ENCODE data around the gene PKNOX2. TPM values are rescaled to one million over a fixed set of nuclear protein-coding genes. Genes with fewer than 3 reads are reported as not detected.

PKNOX2 gene
- total RNA-seq, 1 donor from 2014 or later, result 34.9 TPM

DNA sequence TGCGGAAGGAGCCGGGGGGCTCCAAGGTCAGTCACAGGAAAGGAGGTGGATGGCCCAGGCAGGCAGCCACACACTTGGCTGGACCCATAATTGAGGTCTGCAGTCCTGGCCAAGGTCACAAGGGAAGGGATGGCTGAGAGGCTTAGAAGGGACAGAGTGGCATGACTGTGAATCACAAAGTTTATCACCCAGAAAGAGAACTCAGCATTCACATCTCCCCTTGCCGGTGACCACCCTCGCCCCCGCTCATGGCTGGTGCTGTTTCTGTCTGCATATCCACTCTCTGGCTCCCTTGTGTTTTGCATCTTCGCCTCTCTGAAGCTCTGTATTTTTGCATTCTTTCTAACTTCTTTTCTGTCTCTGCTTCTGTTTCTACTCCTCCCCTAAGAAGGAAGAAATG, 214.0 kb downstream of the PKNOX2 start:
- Mint-ChIP-seq H3K27me3 (ENCODE audit: low read depth) (no peaks in the 10 kb centered on the region), H3K27ac (ENCODE audit: unreplicated experiment) (no peak overlapping the region), H3K4me1 (ENCODE audit: low read depth) (peaks cover 46% of the 10 kb centered on the region), H3K4me3 (ENCODE audit: unreplicated experiment) (no peak overlapping the region), H3K36me3 (ENCODE audit: low read depth) (peaks cover 9% of the 10 kb centered on the region), H3K9me3 (ENCODE audit: low read depth) (no peaks in the 10 kb centered on the region)
- TF ChIP-seq, protein P1, sequence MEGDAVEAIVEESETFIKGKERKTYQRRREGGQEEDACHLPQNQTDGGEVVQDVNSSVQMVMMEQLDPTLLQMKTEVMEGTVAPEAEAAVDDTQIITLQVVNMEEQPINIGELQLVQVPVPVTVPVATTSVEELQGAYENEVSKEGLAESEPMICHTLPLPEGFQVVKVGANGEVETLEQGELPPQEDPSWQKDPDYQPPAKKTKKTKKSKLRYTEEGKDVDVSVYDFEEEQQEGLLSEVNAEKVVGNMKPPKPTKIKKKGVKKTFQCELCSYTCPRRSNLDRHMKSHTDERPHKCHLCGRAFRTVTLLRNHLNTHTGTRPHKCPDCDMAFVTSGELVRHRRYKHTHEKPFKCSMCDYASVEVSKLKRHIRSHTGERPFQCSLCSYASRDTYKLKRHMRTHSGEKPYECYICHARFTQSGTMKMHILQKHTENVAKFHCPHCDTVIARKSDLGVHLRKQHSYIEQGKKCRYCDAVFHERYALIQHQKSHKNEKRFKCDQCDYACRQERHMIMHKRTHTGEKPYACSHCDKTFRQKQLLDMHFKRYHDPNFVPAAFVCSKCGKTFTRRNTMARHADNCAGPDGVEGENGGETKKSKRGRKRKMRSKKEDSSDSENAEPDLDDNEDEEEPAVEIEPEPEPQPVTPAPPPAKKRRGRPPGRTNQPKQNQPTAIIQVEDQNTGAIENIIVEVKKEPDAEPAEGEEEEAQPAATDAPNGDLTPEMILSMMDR (IDR thresholded peaks at IDR 0.05), result no peak
- DNase-seq (ENCODE audit: low spot score), result no peak

DNA sequence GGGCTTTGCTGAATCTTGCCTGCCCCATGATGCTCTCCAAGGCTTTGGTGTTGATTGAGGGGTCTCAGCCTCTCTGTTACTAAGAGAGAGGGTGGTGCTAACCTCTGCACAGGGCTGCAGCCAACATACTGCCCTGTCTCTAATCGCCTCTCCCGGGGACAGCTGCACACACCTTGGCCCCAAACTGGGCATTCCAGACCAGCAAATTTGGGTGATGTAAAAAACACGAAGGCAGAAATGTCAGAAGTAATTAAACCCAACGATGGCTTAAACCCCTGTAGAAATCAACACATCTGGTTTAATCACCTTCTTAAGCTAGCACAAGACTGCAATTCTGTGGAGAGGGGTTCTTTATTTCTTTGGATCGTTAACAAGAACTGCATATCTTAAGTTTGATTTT, 215.0 kb downstream of the PKNOX2 start:
- no peak overlapping the region for H3K27ac Mint-ChIP-seq (ENCODE audit: unreplicated experiment)
- H3K36me3 Mint-ChIP-seq (ENCODE audit: low read depth), result peaks cover 9% of the 10 kb centered on the region

DNA sequence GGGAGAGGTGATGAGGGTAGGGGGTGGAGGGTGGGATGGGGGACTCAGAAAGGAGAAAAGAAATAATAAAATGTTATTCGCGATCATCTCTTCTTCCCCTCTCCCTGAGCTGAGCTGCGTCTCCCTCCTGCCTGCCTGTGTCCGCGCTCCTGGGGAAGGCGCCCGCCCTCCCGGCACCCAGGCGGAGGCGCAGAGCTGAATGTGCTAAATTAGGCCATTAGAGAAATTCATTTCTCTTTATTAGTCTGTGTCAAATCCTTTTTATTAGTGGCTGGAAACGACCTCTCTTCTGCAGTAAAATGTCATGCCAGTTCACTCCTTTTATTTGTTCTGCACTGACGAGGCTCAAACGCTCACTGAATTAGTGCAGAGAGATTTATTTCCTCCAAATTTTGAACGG, 215.4 kb downstream of the PKNOX2 start:
- H3K4me1 Mint-ChIP-seq (ENCODE audit: low read depth), result peaks cover 32% of the 10 kb centered on the region
- H3K9me3 Mint-ChIP-seq (ENCODE audit: low read depth), result no peaks in the 10 kb centered on the region
- H3K27me3 Mint-ChIP-seq (ENCODE audit: low read depth), result no peaks in the 10 kb centered on the region
- TF ChIP-seq, protein P1 (IDR thresholded peaks at IDR 0.05), result no peak
- no peak overlapping the region for H3K4me3 Mint-ChIP-seq (ENCODE audit: unreplicated experiment)
- no peak for DNase-seq (ENCODE audit: low spot score)
- H3K27ac Mint-ChIP-seq (ENCODE audit: unreplicated experiment), result no peak overlapping the region
- H3K36me3 Mint-ChIP-seq (ENCODE audit: low read depth), result peaks cover 11% of the 10 kb centered on the region

More for the DNA sequence above, 215.0 kb downstream of the PKNOX2 start:
- TF ChIP-seq, protein P1 (IDR thresholded peaks at IDR 0.05), result no peak
- no peak overlapping the region for H3K4me3 Mint-ChIP-seq (ENCODE audit: unreplicated experiment)
- no peaks in the 10 kb centered on the region for H3K27me3 Mint-ChIP-seq (ENCODE audit: low read depth)
- H3K9me3 Mint-ChIP-seq (ENCODE audit: low read depth), result no peaks in the 10 kb centered on the region
- DNase-seq (ENCODE audit: low spot score), result no peak
- peaks cover 36% of the 10 kb centered on the region for H3K4me1 Mint-ChIP-seq (ENCODE audit: low read depth)

DNA sequence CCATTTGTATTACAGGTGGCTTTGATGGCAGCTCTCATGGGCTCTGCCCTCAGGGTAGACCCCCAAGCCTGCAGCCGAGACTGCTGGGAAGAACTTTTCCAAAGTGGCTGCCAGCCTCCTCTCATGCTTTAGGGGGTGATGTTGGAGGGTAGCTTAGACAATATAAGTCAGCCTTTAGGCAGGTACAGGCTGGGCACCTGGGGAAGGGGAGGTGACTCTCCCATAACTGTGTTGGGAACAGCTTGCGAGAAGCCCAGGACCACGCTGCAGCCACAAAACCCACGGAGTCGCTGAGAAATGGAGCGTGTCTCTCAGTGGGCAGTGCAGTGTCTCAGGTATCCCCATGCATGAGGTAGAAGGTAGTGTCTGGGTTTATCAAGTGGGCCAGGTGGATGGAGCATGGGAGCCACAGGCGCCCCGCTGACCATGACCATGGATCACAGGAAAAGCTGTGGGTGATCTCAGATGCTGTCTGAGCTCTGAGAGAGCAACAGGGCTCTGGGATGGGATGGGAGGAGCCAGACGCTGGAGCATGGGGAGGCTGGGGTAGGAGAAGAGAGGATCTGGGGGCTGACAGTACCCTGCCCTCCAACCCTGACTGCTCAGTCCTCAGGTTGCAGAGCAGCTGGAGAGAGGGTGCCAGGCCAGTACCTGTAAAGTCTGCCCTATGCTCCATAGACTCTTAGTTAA, 216.3 kb downstream of the PKNOX2 start:
- Mint-ChIP-seq H3K4me1 (ENCODE audit: low read depth) (peaks cover 23% of the 10 kb centered on the region), H3K27ac (ENCODE audit: unreplicated experiment) (no peak overlapping the region), H3K9me3 (ENCODE audit: low read depth) (no peaks in the 10 kb centered on the region), H3K36me3 (ENCODE audit: low read depth) (peaks cover 15% of the 10 kb centered on the region), H3K4me3 (ENCODE audit: unreplicated experiment) (no peak overlapping the region), H3K27me3 (ENCODE audit: low read depth) (no peaks in the 10 kb centered on the region)
- no peak for DNase-seq (ENCODE audit: low spot score)
- TF ChIP-seq, protein P1 (IDR thresholded peaks at IDR 0.05), result no peak

DNA sequence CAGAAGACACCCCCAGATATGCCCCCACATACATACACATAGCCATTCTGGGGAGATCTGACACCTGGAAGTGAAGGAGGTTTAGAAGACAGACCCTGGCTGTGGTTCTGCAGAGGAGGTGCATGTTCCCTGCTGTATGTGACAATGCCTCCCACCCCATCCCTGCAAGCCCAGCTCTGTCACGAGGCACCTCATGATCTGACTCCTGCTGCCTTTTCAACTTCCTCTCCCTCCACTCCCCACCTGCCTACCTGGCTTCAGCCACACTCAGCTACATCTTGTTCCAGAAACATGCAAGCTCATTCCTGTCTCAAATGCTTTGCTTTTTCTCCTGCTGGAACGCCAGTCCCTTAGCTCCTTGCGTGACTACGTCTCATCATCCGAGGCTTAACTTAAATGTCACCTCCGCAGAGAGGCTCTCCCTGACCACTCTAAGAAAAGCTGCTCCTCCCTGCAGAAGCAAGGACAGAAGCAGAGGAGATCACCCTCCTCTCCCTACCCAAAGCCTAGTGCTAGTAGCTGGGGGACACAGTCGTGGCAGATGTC, 217.0 kb downstream of the PKNOX2 start:
- no peaks in the 10 kb centered on the region for H3K27me3 Mint-ChIP-seq (ENCODE audit: low read depth)

More for the DNA sequence above, 217.0 kb downstream of the PKNOX2 start:
- Mint-ChIP-seq H3K4me3 (ENCODE audit: unreplicated experiment) (no peak overlapping the region), H3K4me1 (ENCODE audit: low read depth) (peaks cover 16% of the 10 kb centered on the region), H3K9me3 (ENCODE audit: low read depth) (no peaks in the 10 kb centered on the region), H3K27ac (ENCODE audit: unreplicated experiment) (peak overlapping the region; percentile 62), H3K36me3 (ENCODE audit: low read depth) (peaks cover 15% of the 10 kb centered on the region)
- TF ChIP-seq, protein P1 (IDR thresholded peaks at IDR 0.05), result no peak
- DNase-seq (ENCODE audit: low spot score), result no peak
